GM18951 (cell line): Measurements from ENCODE around the gene TTC17.
"Not testable (repeated sequence)": the region's sequence is repeated elsewhere in the genome, so short reads cannot be mapped to it uniquely, and the experiment has no call there.

ENCODE experiments used
- POLR2A ChIP-seq: IDR thresholded peaks from 4 replicates; pipeline ENCODE4 v1.6.1; 2011; ENCODE audit warnings: mild to moderate bottlenecking; ENCODE audit not compliant: insufficient read length, insufficient read depth; ENCODE audit errors: extremely low read depth
- in situ Hi-C: fragments of 300-500 bp; cut with MboI; formaldehyde crosslinking; loops from one replicate; pipeline ENCODE4 v1.12.0; 2022; ENCODE audit warnings: low sequenced_read_pairs, mixed read lengths, inconsistent platforms; ENCODE audit not compliant: unreplicated experiment

Gene TTC17

DNA sequence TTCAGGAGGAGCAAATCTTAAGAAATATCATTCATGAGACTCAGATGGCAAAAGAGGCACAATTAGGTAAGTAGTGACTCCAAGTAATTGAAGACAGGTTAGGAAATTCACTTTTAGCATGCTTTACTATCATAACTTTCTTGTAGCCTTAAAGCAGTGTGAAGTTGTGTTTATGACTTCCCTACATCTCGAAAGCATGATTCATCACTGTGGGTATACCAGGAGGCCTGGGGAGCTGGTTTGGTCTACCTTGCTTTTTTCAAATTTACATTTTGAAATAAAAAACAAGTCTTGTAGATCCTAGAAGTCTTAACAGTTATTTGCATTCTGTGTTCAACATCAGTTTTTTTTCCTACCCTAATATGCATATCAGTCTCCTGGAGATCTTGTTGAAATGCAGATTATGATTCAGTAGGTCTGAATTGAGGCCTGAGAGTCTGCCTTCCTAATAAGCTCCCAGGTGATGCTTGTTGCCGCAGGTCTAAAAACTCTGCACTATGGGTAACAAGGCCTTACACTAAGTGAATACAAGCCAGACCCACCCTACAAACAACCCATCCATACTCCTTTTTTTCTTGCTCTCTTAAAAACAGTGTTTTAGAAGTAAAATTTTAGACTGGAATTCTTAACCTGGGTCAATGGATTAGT lies 41.4 kb downstream of the TTC17 start:
- in situ Hi-C loops, result no loop called here
- TF ChIP-seq POLR2A, result no peak

DNA sequence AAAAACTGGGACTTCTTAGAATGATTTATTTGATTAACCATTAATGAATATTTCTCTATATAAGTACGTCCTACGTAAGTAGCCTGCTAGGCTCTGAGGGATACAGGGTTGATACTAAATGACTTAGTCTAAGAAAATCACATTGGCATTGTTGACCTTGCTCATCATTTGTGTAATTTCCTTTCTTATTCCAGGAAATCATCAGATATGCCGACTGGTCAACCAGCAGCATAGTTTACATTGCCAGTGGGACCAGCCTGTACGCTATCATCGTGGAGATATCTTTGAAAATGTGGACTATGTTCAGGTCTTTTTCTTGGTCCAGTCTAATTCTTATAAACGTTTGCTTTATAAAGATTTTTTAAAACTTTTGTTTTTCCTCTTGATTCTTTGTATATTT lies 42.5 kb downstream of the TTC17 start:
- in situ Hi-C loops, result no loop called here
- no peak for TF ChIP-seq POLR2A

- in situ Hi-C loops, result not testable (repeated sequence)
Observed at GRCh38 chr11:43401811-43402210, 43.1 kb downstream of the TTC17 start.

DNA sequence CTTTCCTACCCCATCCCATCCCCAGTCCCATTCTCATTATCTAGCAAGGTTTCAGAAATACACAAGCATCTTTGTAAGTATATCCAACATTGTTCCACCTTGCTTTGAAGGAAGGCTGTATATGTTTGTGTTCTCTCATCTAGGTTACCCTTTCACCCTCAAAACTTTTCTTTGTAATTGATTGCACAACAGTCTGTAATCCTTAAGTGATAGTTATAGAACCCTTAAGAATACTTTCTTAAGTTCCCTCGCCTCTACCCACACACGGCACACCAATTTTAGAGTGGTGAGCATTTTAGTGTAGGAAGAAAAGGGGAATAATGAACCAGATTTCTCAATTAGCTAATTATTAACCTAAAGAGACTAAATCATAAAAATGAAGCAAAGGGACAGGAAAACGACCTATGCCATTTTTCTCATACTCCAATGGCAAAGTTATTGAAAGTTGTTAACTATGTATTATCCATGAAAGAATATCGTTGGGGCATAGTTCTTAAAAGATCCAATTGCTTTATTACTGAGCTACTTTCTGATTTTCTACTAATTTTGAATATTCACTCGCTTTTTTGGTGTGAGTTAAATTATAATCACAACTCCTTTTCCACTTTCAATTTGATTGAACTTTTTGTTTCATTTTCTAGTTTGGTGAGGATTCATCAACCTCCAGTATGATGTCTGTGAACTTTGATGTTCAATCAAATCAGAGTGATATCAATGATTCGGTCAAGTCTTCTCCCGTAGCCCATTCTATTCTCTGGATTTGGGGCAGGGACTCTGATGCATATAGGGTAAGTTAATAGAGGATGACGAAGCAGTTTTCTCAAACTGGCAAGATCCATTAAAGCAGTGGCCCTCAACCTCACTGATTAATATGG lies 44.9 kb downstream of the TTC17 start:
- in situ Hi-C loops, result no loop called here
- no peak for TF ChIP-seq POLR2A

- in situ Hi-C loops, result no loop called here
- no peak for TF ChIP-seq POLR2A
Observed at GRCh38 chr11:43404406-43404805, 45.7 kb downstream of the TTC17 start.

GRCh38 chr11:43404836-43405479 lies 46.2 kb downstream of the TTC17 start:
- no peak for TF ChIP-seq POLR2A
- in situ Hi-C loops, result no loop called here

- no peak for TF ChIP-seq POLR2A
- in situ Hi-C loops, result no loop called here
Observed at GRCh38 chr11:43408277-43408676, 49.6 kb downstream of the TTC17 start.

DNA sequence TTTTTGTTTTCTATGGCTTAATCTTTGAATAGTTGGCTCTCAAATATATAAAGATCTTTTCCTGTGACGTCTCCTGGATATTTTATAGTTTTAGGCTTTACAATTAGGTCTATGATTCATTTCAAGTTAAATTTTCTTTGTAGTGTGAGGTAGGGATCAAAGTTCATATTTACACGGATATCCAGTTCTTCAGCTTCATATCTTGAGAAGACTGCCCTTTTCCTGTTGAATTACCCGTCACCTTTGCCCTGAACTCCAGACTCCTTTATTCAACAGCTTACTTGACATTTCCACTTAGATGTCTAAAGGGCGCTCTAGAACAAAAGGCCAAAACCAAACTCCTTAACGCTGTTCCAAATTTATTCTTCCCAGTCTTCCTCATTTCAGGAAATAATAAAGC lies 51.7 kb downstream of the TTC17 start:
- in situ Hi-C loops, result no loop called here

DNA sequence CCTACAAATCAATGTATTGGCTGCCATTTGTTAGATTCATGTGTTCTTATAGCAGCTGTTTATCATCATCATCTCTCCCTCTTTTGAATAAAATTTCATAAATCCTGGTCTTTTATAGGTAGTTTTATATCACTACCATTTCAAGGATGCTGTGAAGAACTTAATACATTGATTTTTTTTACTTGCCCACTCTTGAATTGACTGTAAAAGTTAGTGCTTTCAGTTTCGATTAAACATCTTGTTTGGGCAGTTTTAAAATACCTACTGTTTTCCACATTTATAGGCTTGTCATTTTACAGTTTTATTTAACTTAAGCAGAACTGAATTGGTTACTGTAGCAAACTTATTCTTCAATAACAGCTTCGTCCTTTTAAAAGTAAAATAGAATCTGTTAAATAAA lies 59.5 kb downstream of the TTC17 start:
- in situ Hi-C loops, result no loop called here
- TF ChIP-seq POLR2A, result no peak

More for the DNA sequence above, 51.7 kb downstream of the TTC17 start:
- no peak for TF ChIP-seq POLR2A

DNA sequence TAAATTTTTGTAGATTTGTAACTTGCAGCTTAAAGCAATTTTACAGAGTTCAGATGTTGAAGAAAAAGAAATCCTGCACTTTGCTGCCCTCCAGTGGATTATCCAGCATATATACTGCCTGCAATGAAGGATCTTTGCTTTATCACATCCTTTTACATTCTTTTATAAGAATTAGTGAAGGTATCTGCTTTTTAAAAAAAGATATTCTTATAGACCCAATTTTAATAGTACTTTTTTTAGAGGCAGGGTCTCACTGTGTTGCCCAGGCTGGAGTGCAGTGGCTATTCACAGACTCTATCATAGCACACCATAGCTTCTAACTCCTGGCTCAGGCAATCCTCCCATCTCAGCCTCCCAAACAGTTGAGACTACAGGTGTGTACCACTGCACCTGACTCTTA lies 60.7 kb downstream of the TTC17 start:
- TF ChIP-seq POLR2A, result no peak
- in situ Hi-C loops, result no loop called here

GRCh38 chr11:43427971-43428370 lies 69.3 kb downstream of the TTC17 start:
- in situ Hi-C loops, result no loop called here
- no peak for TF ChIP-seq POLR2A

- in situ Hi-C loops, result not testable (repeated sequence)
Observed at GRCh38 chr11:43430916-43431315, 72.2 kb downstream of the TTC17 start.

DNA sequence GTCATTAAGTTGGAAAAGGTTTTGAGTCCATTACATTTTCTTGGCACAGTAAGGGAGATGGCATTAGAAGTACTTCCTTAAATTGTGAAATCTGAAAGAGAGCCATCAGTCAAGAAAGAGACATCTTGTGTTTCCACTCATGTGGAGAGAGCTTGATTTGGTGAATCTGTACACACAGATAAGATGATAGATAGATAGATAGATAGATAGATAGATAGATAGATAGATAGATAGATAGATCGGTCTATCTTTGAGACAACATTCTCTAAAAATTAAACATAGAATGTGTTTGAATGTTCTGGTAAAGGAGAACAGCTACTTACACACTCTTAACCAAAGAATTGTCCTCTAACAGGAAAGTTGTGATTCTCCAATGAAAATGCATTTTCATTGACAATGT lies 76.2 kb downstream of the TTC17 start:
- in situ Hi-C loops, result no loop called here
- no peak for TF ChIP-seq POLR2A

DNA sequence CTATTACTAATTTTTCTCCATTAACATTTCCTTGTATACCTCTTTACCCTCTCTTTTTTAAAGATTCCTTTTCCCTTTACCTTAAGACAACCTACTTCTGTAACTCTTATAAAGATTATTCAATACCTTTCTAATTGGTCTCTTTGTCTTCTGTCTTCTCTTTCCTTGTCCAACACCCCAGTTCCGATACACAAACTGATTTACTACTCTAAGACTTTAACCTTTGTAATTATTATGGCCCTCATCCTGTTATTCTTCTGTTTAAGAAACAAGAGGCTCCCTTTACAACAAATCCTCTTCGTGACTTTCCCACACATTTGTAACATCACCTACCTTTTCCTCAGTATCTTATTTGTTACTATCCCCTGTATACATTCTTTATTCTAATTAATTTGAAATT lies 81.8 kb downstream of the TTC17 start:
- TF ChIP-seq POLR2A, result no peak
- in situ Hi-C loops, result no loop called here
